HL-60 (cell line): ENCODE measurements around the gene PLOD1.
"Not testable (repeated sequence)": the region's sequence is repeated elsewhere in the genome, so short reads cannot be mapped to it uniquely, and the experiment has no call there.

Experiments
- CTCF ChIP-seq: IDR thresholded peaks from one replicate; pipeline ENCODE4 v1.5.1; 2011; ENCODE audit warnings: low read length, control low read depth, inconsistent platforms; ENCODE audit not compliant: insufficient read depth
- POLR2AphosphoS5 ChIP-seq: IDR thresholded peaks from 2 replicates; pipeline ENCODE4 v1.6.1; 2012; ENCODE audit warnings: low read depth
- REST ChIP-seq: IDR thresholded peaks from 2 replicates; pipeline ENCODE4 v1.6.1; 2012; ENCODE audit warnings: low read depth; ENCODE audit not compliant: insufficient replicate concordance

DNA sequence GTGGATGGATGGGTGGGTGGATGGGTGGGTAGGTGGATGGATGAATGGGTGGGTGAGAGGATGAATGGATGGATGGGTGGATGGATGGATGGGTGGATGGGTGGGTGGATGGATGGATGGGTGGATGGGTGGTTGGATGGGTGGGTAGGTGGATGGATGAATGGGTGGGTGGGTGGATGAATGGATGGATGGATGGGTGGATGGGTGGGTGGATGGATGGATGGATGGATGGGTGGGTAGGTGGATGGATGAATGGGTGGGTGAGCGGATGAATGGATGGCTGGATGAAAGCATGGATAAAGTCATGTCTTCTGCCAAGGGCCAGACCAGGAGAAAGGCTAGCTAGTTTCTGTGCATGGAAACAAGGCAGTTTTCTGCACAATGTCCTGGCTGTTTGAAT is 40.0 kb upstream of the PLOD1 start:
- TF ChIP-seq CTCF, POLR2AphosphoS5, REST: not testable (repeated sequence)
